Fibroblast of mammary gland (primary cell): ENCODE results near the gene LINGO3.
A peak's percentile ranks its signal among the peaks of the same experiment; 100 is the strongest.

Source experiments
- DNase-seq: peaks from one replicate; pipeline ENCODE4 v3.0.0-alpha.2; 2010; ENCODE audit warnings: low read depth
- H3K4me3 ChIP-seq: 2 replicates; pipeline ENCODE4 v1.5.1; 2011; ENCODE audit warnings: low read depth, mild to moderate bottlenecking, low read length, moderate library complexity; ENCODE audit not compliant: control insufficient read depth
- TF ChIP-seq, protein P1 (sequence below): conservative IDR thresholded peaks from 2 replicates; pipeline ENCODE4 v1.5.1; 2011; ENCODE audit warnings: low read depth, low read length, inconsistent platforms; ENCODE audit not compliant: control insufficient read depth, insufficient read depth

The LINGO3 gene

GRCh38 chr19:2271234-2272103 lies 36.5 kb downstream of the LINGO3 start:
- TF ChIP-seq, protein P1, sequence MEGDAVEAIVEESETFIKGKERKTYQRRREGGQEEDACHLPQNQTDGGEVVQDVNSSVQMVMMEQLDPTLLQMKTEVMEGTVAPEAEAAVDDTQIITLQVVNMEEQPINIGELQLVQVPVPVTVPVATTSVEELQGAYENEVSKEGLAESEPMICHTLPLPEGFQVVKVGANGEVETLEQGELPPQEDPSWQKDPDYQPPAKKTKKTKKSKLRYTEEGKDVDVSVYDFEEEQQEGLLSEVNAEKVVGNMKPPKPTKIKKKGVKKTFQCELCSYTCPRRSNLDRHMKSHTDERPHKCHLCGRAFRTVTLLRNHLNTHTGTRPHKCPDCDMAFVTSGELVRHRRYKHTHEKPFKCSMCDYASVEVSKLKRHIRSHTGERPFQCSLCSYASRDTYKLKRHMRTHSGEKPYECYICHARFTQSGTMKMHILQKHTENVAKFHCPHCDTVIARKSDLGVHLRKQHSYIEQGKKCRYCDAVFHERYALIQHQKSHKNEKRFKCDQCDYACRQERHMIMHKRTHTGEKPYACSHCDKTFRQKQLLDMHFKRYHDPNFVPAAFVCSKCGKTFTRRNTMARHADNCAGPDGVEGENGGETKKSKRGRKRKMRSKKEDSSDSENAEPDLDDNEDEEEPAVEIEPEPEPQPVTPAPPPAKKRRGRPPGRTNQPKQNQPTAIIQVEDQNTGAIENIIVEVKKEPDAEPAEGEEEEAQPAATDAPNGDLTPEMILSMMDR = no peak
- peak overlapping the region; percentile 91 for H3K4me3 ChIP-seq
- peak; percentile 94 for DNase-seq

- DNase-seq = peak; percentile 86
- TF ChIP-seq, protein P1 = no peak
- H3K4me3 ChIP-seq = peak overlapping the region; percentile 91
Observed at GRCh38 chr19:2270423-2271233, 37.3 kb downstream of the LINGO3 start.

DNA sequence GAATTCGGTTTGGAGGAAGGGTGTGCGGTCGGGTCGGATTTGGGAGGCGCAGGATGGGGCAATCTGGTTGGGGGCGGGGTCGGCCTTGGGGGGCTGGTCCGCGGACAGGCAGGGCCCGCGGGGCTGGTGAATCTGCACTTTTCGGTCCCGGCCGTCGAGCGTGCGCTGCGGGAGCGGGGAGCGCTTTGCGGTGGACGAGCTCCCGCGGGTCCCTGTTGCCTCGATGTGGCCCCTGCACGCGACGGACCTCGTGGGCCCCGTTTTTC lies 37.9 kb downstream of the LINGO3 start:
- peak overlapping the region; percentile 91 for H3K4me3 ChIP-seq
- TF ChIP-seq, protein P1 = no peak
- DNase-seq = no peak

DNA sequence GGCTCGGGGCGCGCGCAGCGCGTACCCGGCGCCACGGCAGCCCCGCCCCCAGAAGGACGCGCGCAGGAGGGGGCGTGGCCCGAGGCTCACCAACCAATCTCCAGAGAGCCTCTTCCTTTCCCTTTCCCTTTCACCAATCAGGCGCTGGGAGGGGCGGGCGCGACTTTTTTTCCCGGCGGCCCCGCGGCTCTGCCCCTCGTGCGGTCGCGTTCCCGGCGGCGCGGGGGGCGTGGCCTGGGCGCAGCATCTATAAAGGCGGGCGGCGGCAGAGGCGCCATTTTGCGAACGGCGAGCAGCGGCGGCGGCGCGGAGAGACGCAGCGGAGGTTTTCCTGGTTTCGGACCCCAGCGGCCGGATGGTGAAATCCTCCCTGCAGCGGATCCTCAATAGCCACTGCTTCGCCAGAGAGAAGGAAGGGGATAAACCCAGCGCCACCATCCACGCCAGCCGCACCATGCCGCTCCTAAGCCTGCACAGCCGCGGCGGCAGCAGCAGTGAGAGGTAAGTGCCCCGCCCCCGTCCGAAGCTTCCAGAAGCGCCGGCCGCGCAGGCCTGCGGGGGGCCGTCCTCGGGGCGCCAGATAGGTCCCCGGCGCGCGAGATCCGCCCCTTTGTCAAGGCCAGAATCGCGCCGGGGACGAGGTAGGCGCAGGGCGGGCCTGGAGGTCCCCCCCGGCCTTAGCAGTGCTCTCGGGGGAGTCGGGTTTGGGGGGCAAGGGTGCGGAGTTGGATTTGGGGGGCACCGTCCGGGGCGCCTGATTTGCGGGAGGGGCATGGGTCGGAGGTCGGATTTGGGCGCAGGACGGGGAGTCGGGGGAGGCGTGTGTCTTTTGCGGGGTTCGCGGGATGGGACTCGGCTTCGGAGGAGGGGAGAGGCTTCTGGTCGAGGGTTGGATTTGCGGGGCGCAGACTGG lies 38.5 kb downstream of the LINGO3 start:
- H3K4me3 ChIP-seq = peak overlapping the region; percentile 91
- TF ChIP-seq, protein P1 = no peak
- peak; percentile 93 for DNase-seq

DNA sequence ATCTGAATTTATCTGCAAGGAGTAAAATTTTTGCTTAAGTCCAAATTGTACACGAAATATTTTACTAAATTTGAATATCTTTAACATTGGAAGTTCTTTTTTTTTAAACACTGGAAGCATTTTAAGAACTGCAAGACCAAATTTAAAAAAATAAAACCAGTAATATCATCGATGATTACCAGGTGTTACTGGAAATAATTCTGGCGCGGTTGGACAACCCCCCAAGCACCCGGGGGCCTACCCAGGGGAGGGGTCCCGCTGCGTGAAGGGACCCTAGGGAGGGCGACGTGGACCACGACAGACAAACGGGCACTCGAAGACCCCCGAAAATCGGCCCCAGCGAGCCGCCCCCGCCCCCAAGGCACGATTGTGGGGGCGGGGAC lies 39.1 kb downstream of the LINGO3 start:
- peak overlapping the region; percentile 74 for H3K4me3 ChIP-seq
- no peak for DNase-seq
- TF ChIP-seq, protein P1 = no peak

- H3K4me3 ChIP-seq = no peak overlapping the region
- TF ChIP-seq, protein P1 = no peak
- no peak for DNase-seq
Observed at GRCh38 chr19:2268480-2268830, 39.5 kb downstream of the LINGO3 start.
